ENCODE measurements around the gene KRTAP5-1.
"Not testable (repeated sequence)": the region's sequence is repeated elsewhere in the genome, so short reads cannot be mapped to it uniquely, and the experiment has no call there.

Gene KRTAP5-1

DNA sequence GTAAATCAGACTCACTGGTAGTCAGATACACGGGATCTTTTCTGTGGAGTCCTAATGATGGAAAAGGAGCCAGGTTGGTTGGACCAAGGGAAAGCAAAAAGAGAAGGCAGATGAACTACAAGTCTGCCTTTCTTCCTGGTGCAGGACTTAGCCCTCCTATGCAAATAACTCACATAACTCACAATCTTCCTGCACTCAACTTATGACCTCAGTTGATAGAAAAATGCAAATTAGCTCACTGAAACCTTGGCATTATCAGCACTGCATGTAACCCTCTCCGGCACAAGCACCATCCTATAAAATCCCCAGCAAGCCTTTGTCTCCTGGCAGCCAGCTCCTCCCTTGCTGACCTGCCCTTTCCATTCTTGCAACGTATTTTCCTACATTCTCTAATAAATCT is 16.6 kb upstream of the KRTAP5-1 start:
- DNase-seq (ENCODE audit: low read depth): not testable (repeated sequence)

DNA sequence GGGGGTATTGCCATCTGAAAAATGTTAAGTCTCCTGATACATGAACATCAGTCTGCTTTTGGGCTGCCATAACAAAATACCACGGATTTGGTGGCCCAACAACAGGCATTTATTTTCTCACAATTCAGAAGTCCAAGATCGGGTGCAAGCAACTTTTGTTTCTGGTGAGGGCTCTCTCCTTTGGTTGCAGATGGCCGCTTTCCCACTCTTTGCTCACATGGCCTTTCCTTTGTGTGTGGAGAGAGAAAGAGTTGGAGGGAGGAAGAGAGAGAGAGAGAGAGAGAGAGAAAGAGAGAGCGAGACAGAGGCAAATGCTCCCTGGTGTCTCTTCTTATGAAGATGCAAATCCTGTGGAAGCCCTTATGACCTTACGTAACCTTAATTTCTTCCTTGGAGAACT is 15.5 kb upstream of the KRTAP5-1 start:
- no peak for DNase-seq (ENCODE audit: low read depth)

DNA sequence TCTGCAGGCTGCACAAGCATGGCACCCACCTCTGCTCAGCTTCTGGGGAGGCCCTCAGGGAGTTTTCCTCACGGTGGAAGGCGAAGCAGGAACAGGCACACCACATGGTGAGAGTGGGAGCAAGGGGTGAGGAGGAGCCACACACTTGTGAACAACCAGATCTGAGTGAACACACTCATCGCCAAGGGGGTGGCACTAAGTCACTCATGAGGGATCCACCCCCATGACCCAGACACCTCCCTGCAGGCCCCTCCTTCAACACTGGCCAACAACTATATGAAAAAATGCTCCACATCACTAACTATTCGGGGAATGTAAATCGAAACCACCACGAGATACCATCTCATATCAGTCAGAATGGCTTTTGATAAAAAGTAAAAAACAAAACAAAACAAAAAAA is 13.7 kb upstream of the KRTAP5-1 start:
- peak; percentile 14 for DNase-seq (ENCODE audit: low read depth)

DNA sequence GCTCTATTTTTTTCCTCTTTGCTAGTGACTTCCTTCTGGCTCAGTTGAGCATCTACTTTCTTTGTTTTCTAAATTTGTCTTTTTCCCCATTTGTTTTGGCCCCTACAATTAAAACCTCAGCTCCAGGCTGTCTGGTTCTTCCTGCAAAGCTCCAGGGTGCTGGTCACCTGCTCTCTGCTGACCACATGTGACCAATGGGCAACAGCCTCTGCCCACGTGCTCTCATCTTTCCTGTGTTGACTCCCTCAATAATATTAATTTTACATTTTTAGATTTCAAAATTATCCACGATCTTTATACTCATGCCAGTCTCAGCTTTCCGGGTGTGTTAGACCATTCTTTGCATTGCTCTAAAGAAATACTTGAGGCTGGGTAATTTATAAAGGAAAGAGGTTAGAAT is 13.3 kb upstream of the KRTAP5-1 start:
- DNase-seq (ENCODE audit: low read depth): not testable (repeated sequence)

DNA sequence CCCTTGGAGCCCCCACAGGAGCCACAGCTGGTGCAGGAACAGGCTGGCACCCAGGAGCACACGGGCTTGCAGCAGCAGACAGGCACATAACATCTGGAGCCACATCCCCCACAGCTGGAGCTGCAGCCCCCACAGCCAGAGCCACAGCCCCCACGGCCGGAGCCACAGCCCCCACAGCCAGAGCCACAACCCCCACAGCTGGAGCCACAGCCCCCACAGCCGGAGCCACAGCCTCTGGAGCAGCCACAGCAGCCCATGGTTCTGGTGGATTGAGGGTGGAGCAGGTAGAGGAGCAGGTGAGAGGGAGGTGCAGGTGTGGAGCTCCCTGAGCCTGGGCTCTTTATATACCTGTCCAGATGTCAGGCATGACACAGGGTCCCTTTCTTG is 12.9 kb upstream of the KRTAP5-1 start, which contains the start of gene KRTAP5-2:
KRTAP5-2 (minus strand) TSS at position 301 of the 387 bp plus-strand sequence; CDS start at position 257, 44 bp downstream.
- no peak for DNase-seq (ENCODE audit: low read depth)

DNA sequence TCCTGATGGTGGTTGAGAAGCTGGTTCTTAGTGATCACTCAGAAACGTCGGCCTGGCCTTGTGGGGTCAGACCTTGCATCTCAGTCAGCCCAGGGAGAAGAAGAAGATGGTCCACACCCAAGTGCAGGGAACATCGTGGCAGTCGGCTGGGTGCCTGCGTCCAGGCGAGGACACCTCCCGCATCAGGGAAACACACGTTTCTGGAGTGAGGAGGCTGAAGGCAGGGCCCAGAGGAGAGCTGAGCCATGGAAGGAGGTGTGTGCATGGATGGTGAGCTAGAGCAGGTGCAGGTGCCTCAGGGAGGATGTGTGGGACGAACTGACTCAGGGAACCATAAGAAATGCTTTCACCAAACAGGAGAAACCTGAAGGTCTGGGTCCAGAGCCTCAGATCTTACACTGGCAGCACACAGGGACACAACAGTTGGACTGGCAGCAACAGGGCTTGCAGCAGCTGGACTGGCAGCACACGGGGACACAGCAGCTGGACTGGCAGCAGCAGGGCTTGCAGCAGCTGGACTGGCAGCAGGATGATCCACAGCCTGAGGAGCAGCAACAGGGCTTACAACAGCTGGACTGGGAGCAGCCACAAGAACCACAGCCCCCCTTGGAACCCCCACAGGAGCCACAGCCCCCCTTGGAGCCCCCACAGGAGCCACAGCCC is 12.4 kb upstream of the KRTAP5-1 start:
- DNase-seq (ENCODE audit: low read depth): no peak

DNA sequence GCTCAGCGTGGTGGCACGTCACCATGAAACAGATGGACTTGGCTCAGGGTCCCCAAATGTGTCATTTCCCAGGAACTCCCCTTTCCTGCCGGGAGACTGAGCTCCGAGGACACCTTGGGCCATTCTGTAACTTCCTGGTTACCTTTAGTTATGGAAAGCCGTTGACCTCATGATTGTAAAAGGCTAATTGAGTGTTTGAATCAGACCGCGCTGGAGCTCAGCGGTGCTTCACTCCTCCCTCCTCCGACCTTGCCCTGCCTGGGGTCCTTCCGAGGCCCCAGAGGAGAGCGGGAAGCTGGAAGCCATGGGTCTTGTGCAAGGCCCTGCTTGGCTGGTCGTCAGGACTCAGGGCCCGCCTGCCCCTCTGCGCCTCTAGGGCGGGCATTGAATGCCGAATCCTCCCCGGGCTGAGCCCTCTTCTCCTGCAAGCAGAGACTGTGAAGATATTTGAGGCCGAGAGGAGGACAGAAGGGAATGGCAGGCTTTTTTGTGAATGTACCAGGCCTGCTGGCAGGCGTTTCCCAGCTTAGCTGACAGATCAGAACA is 11.6 kb upstream of the KRTAP5-1 start:
- DNase-seq (ENCODE audit: low read depth): not testable (repeated sequence)

DNA sequence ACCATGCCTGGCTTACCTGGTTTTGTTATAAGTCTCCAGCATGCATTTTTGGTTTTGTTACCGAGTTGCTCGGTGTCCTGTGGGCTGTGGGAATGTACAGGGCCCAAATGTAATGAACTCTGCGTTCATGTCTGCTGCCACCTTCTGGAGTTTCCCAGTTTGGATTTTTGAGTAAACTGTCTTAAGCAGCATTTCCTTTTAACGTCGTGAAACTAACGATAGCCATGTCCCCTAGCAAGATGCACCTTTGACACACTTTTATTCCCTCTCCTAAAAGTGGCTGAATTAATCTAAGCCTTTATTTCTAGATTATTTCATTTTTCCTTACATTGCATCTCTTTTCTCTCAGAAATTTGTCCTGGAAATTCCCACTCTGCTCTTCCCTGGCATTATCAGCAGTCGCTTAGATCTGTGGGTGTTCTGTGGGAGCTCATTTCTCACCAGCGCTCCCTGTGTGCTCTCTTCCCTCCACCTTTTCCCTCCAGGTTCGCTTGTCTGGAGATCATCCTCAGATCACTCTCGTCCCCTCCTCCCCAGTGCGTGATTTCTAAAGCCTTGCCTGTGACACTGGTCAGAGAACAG is 11.0 kb upstream of the KRTAP5-1 start:
- not testable (repeated sequence) for DNase-seq (ENCODE audit: low read depth)

DNA sequence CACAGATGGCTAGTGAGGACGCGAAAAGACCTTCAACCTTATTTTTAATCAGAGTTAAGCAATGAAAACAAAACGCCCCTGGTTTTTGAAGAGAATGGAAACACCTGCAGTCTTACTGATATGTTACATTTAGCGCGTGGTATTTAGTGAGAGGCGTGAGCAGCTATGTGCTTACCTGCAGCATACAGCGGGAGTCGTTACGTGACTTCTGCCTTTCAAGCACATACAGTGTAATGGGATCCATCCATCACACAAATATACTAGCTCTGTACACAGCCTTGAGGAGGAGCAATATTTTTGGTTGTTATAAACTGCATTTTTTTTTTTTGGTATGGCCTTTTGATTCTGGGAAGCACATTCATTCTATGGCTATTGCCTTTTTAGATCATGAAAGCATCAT is 7.5 kb upstream of the KRTAP5-1 start:
- no peak for DNase-seq (ENCODE audit: low read depth)

DNA sequence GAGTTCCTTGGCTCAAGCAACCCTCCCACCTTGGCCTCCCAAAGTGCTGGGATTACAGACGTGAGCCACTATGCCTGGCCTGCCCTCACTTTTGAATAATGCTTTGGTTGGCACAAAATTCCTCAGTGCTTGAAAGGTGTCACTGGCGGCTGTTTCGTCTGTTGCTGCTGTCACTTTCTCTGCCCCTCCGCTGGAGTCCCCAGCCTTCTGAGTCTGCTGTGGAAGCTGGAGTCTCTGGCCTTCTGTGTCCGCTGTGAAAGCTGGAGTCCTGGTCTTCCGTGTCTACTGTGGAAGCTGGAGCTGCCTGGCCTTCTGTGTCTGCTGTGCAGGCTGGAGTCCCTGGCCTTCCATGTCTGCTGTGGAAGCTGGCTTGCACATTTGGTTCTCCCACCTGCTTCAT is 4.9 kb upstream of the KRTAP5-1 start:
- no peak for DNase-seq (ENCODE audit: low read depth)

DNA sequence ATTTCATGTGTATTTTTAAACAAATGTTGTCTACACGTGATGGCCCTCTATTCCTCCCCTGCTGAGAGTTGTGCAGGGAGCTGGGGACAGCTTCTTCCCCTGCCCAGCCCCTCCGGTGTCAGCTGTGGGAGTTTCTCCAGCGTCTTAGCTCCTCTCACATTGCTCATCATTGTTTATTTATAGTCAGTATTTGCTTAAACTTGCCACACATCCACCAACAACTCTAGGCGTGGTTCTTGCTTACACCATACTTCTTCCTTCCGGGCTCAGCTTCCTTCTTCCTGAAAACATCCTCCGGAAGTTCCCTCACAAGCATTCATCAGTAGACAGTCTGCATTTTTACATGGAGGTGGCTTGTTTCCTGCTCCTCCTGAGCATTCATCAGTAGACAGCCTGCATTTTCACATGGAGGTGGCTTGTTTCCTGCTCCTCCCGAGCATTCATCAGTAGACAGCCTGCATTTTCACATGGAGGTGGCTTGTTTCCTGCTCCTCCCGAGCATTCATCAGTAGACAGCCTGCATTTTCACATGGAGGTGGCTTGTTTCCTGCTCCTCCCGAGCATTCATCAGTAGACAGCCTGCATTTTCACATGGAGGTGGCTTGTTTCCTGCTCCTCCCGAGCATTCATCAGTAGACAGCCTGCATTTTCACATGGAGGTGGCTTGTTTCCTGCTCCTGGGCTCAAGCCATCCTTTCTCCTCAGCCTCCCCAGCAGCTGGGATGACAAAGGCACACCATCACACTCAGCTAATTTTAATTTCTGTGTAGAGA is 4.3 kb upstream of the KRTAP5-1 start:
- DNase-seq (ENCODE audit: low read depth): not testable (repeated sequence)

DNA sequence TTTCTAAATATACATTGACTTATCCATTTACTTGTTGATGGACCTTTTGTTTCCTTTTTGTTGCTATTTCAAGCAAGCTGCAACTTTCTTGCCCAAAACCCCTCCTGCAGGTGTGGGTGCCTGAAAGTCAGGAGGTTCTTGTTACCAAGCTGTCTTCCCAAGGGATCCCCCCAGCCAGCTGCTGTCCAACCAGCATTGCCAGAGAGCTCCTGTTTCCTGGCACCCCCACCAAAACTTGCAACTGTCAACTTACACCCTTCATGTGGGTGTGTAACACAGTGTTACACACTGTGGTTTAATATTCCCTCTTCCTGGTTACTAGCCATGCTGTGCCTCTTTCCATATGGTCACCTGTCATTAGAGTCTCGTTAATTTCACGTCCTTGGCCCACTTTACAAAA is 1.6 kb upstream of the KRTAP5-1 start:
- no peak for DNase-seq (ENCODE audit: low read depth)

DNA sequence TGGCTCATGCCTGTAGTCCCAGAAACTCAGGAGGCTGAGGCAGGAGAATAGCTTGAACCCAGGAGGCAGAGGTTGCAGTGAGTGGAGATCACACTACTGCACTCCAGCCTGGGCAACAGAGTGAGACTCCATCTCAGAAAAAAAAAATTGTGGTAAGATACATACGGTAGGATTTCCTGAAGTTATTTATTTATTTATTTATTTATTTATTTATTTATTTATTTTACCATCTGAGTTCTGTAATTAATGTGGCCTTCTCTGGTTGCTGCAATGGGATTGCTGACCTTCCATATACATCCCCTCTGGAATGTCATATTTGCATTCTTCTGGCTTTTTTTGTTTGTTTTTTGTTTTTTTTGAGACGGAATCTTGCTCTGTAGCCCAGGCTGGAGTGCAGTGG is 2.2 kb downstream of the KRTAP5-1 start:
- DNase-seq (ENCODE audit: low read depth): not testable (repeated sequence)

DNA sequence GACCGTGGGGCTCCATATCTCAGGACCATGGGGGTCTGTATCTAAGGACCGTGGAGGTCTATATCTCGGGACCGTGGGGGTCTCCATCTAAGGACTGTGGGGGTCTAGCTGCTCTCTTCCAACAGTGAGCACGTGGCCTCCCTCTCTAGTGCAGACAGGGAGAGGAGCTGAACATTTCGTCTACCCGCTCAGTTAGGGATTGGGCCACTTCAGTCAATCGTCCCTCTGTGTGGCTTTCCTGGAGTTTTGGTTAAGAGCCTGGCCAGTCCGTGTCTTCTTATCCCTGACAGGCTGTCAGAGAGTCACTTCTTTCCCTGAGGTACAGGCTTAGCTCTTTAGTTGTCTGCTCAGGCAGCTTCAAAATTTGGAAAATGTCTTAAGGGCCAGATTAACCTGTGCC is 3.1 kb downstream of the KRTAP5-1 start:
- no peak for DNase-seq (ENCODE audit: low read depth)

DNA sequence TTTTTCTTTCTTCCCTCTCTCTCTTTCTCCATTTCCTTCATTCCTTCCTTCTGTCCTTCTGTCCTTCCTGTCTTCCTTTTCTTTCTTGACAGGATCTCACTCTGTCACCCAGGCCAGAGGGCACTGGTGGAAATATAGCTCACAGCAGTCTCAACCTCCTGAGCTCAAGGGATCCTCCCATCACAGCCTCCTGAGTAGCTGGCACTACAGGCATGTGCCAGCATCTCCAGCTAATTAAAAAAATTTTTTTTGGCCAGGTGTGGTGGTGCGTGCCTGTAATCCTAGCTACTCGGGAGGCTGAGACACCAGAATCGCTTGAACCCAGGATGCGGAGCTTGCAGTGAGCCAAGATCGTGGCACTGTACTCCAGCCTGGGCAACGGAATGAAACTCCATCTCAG is 8.3 kb downstream of the KRTAP5-1 start:
- DNase-seq (ENCODE audit: low read depth): no peak

DNA sequence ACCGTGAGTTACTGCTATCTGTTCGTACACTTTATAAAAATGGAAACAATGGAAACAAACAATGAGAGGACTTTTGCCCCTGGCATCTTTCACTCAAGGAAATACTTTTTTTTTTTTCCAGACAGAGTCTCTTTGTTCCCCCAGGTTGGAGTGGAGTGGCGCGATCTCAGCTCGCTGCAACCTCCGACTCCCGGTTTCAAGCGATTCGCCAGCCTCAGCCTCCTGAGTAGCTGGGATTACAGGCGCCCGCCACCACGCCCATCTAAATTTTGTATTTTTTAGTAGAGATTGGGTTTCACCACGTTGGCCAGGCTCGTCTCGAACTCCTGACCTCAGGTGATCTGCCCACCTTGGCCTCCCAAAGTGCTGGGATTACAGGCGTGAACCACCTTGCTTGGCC is 9.3 kb downstream of the KRTAP5-1 start:
- not testable (repeated sequence) for DNase-seq (ENCODE audit: low read depth)

DNA sequence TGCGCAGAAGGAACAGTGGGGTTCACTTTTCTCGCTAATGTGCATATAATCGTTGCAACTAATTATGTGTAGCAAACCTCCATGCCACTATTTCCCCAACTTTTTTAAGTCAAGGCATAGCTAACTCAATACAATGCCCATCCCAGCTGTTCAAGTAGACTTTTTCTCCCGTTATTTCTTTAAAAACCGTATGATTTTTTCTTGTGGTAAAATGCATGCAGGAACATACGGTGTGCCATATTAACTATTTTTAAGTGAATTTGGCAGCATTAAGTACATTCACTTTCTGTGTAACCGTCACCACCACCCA is 10.2 kb downstream of the KRTAP5-1 start:
- DNase-seq (ENCODE audit: low read depth): no peak

DNA sequence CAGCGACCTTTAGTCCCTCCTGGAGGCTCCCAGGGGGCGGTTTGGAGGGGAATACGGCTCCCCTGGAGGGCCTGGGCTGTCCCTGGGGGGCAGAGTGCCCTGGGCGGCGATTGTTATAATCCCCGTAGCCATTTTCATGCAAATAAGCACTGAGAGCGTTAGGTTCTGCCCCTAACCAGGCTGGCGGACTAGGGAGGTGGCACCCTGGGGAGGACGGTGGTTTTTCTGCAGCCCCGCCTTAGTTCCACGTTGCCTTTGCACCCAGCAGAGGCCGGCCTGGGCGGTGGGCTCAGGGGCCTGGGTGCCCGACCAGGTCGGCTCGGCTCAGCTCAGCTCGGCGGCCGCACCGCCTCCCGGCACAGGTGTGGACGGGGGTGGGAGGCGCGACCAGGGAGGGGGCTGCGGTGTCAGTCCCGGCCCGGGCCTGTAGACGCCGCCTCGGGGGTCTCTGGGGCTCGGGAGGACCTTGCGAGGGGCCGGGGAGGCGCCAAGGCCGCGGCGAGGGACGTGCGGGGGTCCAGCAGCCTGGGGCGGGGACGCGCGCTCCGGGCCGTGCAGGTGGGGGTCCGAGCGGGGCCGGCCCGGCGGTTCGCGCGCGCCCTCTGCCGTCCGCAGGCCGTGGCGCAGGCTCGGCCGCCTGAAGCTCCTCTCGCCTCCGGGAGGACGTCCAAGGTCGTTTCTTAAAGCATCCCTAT is 10.7 kb downstream of the KRTAP5-1 start:
- no peak for DNase-seq (ENCODE audit: low read depth)

DNA sequence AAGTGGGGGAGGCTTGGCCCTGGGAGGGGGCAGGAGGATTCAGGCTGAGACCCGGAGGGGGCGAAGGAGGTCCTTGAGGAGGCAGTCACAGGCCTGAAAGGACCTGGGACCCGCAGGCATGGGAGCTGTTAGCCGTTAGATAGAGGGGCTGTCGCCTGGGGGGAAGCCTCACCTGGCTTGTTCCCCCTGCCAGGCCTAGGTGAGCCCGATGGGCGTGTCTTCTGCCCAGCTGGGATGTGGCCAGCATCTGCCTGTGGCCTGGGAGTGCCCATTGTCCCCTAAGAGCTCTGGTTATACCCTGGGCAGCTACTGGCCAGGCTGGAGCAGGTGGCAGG is 11.2 kb downstream of the KRTAP5-1 start:
- no peak for DNase-seq (ENCODE audit: low read depth)

DNA sequence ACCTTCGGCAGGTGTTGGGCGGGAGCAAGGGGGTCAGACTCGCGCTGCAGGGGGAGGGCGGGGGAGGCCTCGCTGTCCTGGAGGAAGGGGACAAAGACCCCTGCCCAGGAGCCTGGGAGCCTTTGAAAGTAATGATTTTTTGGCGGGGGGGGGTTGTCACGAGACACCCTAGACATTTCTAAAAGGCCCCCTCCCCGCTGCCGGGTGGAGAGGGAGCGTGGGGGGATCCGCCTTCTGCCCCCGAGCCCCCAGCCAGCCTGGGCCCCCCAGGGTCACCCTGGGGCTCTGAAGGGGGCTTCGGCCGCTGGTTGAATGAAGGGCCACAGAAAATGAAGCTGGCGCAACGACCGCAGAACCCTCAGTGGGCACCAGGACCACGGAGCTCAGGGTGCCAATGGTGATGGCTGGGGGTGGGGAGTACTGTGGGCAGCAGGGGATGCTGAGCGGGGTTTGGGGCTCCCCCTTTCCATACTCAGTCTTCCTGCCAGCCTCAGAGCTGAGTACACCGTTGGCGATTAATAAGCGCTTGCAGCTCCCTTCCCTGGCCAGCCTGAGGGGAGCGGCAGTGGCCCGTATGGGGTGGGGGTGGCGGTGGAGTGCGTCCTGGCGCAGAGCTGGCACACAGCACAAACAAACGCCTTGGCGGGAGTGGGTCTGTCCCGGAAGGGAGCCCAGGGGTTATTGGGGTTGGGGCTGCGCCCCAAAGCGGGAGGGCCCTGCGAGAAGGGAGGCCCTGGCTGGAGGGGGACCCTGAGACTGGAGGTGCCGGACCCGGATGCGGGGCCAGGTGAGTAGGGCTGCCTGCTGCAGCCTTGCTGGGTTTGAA is 11.8 kb downstream of the KRTAP5-1 start:
- DNase-seq (ENCODE audit: low read depth): no peak

DNA sequence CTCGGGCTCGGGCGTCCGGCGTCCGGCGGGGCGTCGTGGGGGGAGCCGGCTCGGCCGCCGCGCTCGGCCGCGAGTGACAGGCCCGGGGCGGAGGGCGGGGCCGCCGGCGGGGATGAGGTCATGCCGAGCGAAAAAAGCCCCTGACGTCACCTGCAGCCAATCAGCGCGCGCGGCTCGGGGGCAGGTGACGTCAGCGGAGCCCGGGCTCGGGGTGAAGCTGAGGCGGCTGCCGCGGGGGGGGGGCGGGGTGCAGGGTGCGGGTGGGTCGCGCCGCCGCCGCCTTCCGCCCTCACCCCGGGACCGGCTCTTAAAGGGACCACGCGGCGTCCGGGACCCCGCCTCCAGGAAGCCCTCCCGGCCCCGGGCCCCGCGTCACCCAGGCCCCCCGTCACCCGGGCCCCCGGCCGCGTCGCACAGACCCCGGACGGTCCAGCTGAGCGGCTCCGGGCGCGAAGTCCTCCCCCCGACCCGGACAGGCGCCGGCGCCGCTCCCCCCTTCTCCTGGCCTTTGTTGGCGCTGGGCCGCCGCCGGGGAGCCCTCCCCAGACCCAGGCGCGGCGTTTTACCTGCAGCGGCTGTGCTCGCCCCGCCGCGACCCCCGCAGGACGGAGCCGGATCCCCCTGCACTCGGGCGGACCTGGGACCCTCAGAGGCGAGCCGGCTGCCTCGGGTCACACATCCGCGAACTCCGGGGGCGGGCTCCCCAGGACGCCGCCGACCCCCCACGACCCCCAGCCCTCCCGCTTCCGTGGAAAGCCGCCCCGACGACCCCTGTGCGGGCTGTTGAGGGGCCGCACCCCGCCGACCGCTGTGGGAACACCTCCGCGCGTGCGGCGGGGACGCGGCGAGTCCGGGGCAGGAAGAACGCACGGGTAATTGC is 12.6 kb downstream of the KRTAP5-1 start, which contains the start of gene DUSP8:
DUSP8 (minus strand) TSS at position 75 of the 880 bp plus-strand sequence. CDS start 6,445 bp downstream, outside the sequence.
- peak; percentile 38 for DNase-seq (ENCODE audit: low read depth)
